Thymus (tissue), 11 donors: ENCODE measurements around the gene COX10. TPM values are rescaled to one million over a fixed set of nuclear protein-coding genes. Genes with fewer than 3 reads are reported as not detected.

ENCODE experiments used
- DNase-seq, 9 donors: peaks; one replicate each; pipeline ENCODE4 v3.0.0-alpha.2; 2013; ENCODE audit warnings: low spot score in 9 of 9, low read depth in 6 of 9, missing footprints in 1 of 9
- H3K27ac ChIP-seq, 2 donors: one replicate each; pipeline ENCODE4 v1.5.1; 2013; ENCODE audit warnings: control low read depth in 1 of 2, low read depth in 1 of 2, low read length in 1 of 2, mild to moderate bottlenecking in 1 of 2, moderate library complexity in 1 of 2
- H3K27me3 ChIP-seq, 2 donors: one replicate each; pipeline ENCODE4 v1.5.1; 2013; ENCODE audit warnings: low read length in 1 of 2; ENCODE audit not compliant: control insufficient read depth in 2 of 2, insufficient read depth in 1 of 2
- H3K36me3 ChIP-seq, 2 donors: one replicate each; pipeline ENCODE4 v1.5.1; 2013; ENCODE audit warnings: low read length in 1 of 2, mild to moderate bottlenecking in 1 of 2, moderate library complexity in 1 of 2; ENCODE audit not compliant: control insufficient read depth in 2 of 2, insufficient read depth in 2 of 2
- H3K4me1 ChIP-seq, 2 donors: one replicate each; pipeline ENCODE4 v1.5.1; 2013; ENCODE audit warnings: low read length in 2 of 2; ENCODE audit not compliant: control insufficient read depth in 2 of 2, insufficient read depth in 2 of 2
- H3K4me3 ChIP-seq, 2 donors: one replicate each; pipeline ENCODE4 v1.5.1; 2013; ENCODE audit warnings: low read length in 2 of 2, control low read depth in 1 of 2, mild to moderate bottlenecking in 1 of 2
- H3K9me3 ChIP-seq, 2 donors: one replicate each; pipeline ENCODE4 v1.5.1; 2013; ENCODE audit warnings: low read length in 1 of 2, mild to moderate bottlenecking in 1 of 2; ENCODE audit not compliant: control insufficient read depth in 2 of 2, insufficient read depth in 1 of 2
- WGBS: extraction: QIAGEN DNeasy Blood & Tissue Kit; methylation state at CpG from one replicate; pipeline ENCODE4 v1.1.7; 2013; 5-methylcytosine and 5-hydroxymethylcytosine counted together
- polyA plus RNA-seq: library from polyadenylated mRNA; stranded (reverse); fragments of 200-250 nt; gene quantifications from one replicate; pipeline ENCODE4 v1.2.3, GENCODE V29; 2013
- total RNA-seq: library from RNA; stranded (reverse); fragments of 120-200 nt; gene quantifications from one replicate; pipeline ENCODE4 v1.2.4, GENCODE V29; 2013
- donor health status: healthy.

Gene COX10
- total and polyA plus RNA-seq, 2 donors, result 6.2 to 10.0 TPM

DNA sequence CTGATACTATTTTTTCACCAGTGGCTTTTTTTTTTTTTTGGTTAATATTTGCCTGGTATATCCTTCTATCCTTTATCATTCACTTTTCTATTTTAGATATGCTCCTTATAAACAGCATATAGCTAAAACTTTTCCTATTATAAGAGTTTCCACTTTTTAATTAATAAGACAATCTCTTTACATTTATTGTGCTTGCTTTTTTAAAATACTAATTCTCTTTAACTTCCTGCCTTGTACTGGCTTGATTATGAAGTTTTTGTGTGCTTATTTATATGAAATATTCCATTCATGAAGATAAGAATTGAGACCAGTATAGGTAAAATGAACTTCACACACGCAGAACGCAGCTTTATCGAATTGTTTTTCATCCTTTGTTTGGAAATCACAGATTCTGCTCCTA, 176.3 kb downstream of the COX10 start:
- WGBS, result over 99% methylated on average over 3 of the region's 3 CpGs

More for the DNA sequence above, 176.3 kb downstream of the COX10 start:
- H3K27ac ChIP-seq, result no peak overlapping the region
- no peaks in the 10 kb centered on the region for H3K27me3 ChIP-seq
- no peak for DNase-seq
- no peaks in the 10 kb centered on the region for H3K9me3 ChIP-seq
- H3K4me1 ChIP-seq, result no peaks in the 10 kb centered on the region
- no peaks in the 10 kb centered on the region for H3K36me3 ChIP-seq
- no peak overlapping the region for H3K4me3 ChIP-seq

Other genes with a start within 250 kb of the COX10 start
- not detected for gene CDRT15, start 167.4 kb downstream of the COX10 start, total RNA-seq
- 0.09 TPM for gene CDRT15, start 167.4 kb downstream of the COX10 start, polyA plus RNA-seq
- 5.8 TPM for gene HS3ST3B1, start 231.6 kb downstream of the COX10 start, total RNA-seq
- gene HS3ST3B1, start 231.6 kb downstream of the COX10 start, polyA plus RNA-seq, result 6.3 TPM